ENCODE measurements around the gene MYOD1. TPM values are rescaled to one million over a fixed set of nuclear protein-coding genes. Genes with fewer than 3 reads are reported as not detected.
A peak's percentile ranks its signal among the peaks of the same experiment; 100 is the strongest.

MYOD1 gene
- total RNA-seq, 1 donor from 2014 or later, result not detected

GRCh38 chr11:17722000-17722643 is 2.8 kb downstream of the MYOD1 start:
- H3K36me3 Mint-ChIP-seq, result no peaks in the 10 kb centered on the region
- H3K9me3 Mint-ChIP-seq, result no peaks in the 10 kb centered on the region
- peak in 1 of 2 experiments; percentile 34 for DNase-seq (ENCODE audit: low spot score in 2 of 2, unreplicated experiment in 2 of 2)
- H3K4me3 Mint-ChIP-seq, result no peak overlapping the region
- no peak for TF ChIP-seq CTCF (IDR thresholded peaks at IDR 0.05; ENCODE audit: unreplicated experiment)
- no peak overlapping the region for H3K27ac Mint-ChIP-seq
- peaks cover 2% of the 10 kb centered on the region for H3K4me1 Mint-ChIP-seq
- H3K27me3 Mint-ChIP-seq (ENCODE audit: low read depth), result peaks cover 75% of the 10 kb centered on the region

GRCh38 chr11:17724020-17724908 is 4.9 kb downstream of the MYOD1 start:
- TF ChIP-seq CTCF (IDR thresholded peaks at IDR 0.05; ENCODE audit: unreplicated experiment), result no peak
- Mint-ChIP-seq H3K4me3 (no peak overlapping the region), H3K36me3 (no peaks in the 10 kb centered on the region), H3K9me3 (no peaks in the 10 kb centered on the region), H3K27me3 (ENCODE audit: low read depth) (peaks cover 96% of the 10 kb centered on the region), H3K27ac (no peak overlapping the region), H3K4me1 (no peaks in the 10 kb centered on the region)
- DNase-seq (ENCODE audit: low spot score in 2 of 2, unreplicated experiment in 2 of 2), result no peak

GRCh38 chr11:17725174-17725573 is 5.8 kb downstream of the MYOD1 start:
- Mint-ChIP-seq H3K27ac (no peak overlapping the region), H3K27me3 (ENCODE audit: low read depth) (peaks cover 94% of the 10 kb centered on the region), H3K36me3 (no peaks in the 10 kb centered on the region), H3K4me1 (no peaks in the 10 kb centered on the region), H3K9me3 (no peaks in the 10 kb centered on the region), H3K4me3 (no peak overlapping the region)
- DNase-seq (ENCODE audit: low spot score in 2 of 2, unreplicated experiment in 2 of 2), result no peak
- no peak for TF ChIP-seq CTCF (IDR thresholded peaks at IDR 0.05; ENCODE audit: unreplicated experiment)

DNA sequence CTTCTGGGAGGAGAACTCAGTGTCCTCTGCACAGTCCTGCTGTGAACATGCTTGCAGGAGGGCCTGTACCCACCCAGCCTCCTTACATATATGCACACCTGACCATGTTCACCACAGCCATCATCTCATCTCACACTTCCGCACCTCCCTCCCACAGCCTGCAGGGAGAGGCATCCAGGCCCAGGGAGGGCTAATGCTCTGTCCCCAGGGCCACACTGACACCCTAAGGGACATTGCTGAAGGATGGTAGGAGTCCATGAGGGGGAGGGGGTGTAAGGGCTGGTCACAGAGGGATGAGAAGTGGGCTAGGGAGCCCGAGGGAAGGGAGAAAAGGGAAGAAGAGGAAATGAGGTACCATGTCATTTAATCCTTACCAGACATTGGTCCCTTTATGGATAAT is 10.8 kb downstream of the MYOD1 start:
- H3K27me3 Mint-ChIP-seq (ENCODE audit: low read depth), result peaks cover 85% of the 10 kb centered on the region
- no peak for TF ChIP-seq CTCF (IDR thresholded peaks at IDR 0.05; ENCODE audit: unreplicated experiment)

GRCh38 chr11:17730608-17731462 is 11.5 kb downstream of the MYOD1 start:
- H3K36me3 Mint-ChIP-seq, result no peaks in the 10 kb centered on the region
- peaks cover 3% of the 10 kb centered on the region for H3K4me1 Mint-ChIP-seq
- peak; percentile 73 for TF ChIP-seq CTCF (IDR thresholded peaks at IDR 0.05; ENCODE audit: unreplicated experiment)
- peaks cover 81% of the 10 kb centered on the region for H3K27me3 Mint-ChIP-seq (ENCODE audit: low read depth)
- no peaks in the 10 kb centered on the region for H3K9me3 Mint-ChIP-seq
- H3K4me3 Mint-ChIP-seq, result no peak overlapping the region
- DNase-seq (ENCODE audit: low spot score in 2 of 2, unreplicated experiment in 2 of 2), result peak; percentile 61 to 91
- H3K27ac Mint-ChIP-seq, result no peak overlapping the region

More for the DNA sequence above, 10.8 kb downstream of the MYOD1 start:
- H3K4me1 Mint-ChIP-seq, result peaks cover 3% of the 10 kb centered on the region
- H3K9me3 Mint-ChIP-seq, result no peaks in the 10 kb centered on the region
- no peak for DNase-seq (ENCODE audit: low spot score in 2 of 2, unreplicated experiment in 2 of 2)
- H3K27ac Mint-ChIP-seq, result no peak overlapping the region
- no peak overlapping the region for H3K4me3 Mint-ChIP-seq
- H3K36me3 Mint-ChIP-seq, result no peaks in the 10 kb centered on the region
